ENCODE data around the gene KCNK2.

- TF ChIP-seq CTCF (IDR thresholded peaks at IDR 0.05; ENCODE audit: borderline replicate concordance, extremely low read depth, low read length, poor library complexity, severe bottlenecking) = no peak
- TF ChIP-seq EZH2 (IDR thresholded peaks at IDR 0.05; ENCODE audit: borderline replicate concordance, low read depth, low read length, severe bottlenecking) = no peak
Measured at GRCh38 chr1:215128504-215128903, 46.0 kb downstream of the KCNK2 start.
